ENCODE data around the gene KIF25.
A peak's percentile ranks its signal among the peaks of the same experiment; 100 is the strongest.

KIF25 gene

DNA sequence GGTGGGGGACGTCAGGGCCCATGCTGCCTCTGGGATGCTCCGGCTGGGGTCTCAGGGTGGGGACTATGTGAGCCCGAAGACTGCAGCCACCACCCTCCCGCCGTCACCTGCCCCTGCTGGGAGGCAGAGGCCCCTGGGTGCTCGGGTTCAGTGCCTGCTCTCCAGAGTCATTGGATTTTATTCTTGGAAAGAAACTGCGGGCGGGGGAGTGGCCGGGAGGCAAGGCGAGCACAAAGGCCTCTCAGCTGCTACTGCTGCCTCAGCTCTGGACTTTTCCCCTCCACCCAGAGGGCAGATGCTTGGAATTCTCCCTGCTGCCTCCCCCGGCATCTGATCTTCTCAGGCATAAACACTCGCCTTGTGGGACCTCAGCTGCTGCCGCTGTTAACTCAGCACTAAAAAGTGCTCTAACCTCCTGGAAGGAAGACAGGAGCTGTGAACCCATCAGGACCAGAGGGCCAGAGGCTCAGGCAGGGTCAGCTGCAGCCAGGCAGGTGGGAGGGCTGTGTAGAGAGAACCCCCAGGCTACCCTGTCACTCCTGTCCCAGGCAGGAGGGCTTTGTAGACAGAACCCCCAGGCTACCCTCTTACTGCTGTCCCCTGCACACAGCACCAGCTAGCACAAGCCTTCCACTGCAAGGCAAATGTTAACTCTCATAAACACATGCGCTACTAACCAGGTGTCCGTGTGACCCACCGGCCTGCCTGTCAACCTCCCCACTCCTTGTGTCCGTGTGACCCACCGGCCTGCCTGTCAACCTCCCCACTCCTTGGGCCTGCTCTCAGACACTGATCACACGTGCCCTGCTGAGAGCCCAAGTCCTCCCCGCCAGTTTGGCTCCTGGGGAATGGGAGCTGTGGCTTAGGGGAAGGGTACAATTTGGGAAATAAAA, 90.9 kb downstream of the KIF25 start:
- Histone ChIP-seq H3K9me3 (ENCODE audit: severe bottlenecking) (no peaks in the 10 kb centered on the region), H3K27me3 (ENCODE audit: insufficient read depth, low read depth, severe bottlenecking) (no peaks in the 10 kb centered on the region), H3K36me3 (no peaks in the 10 kb centered on the region), H3K4me3 (ENCODE audit: low read depth, low read length) (no peak overlapping the region), H3K27ac (no peak overlapping the region)
- DNase-seq, result peak; percentile 35
- TF ChIP-seq, protein P1, sequence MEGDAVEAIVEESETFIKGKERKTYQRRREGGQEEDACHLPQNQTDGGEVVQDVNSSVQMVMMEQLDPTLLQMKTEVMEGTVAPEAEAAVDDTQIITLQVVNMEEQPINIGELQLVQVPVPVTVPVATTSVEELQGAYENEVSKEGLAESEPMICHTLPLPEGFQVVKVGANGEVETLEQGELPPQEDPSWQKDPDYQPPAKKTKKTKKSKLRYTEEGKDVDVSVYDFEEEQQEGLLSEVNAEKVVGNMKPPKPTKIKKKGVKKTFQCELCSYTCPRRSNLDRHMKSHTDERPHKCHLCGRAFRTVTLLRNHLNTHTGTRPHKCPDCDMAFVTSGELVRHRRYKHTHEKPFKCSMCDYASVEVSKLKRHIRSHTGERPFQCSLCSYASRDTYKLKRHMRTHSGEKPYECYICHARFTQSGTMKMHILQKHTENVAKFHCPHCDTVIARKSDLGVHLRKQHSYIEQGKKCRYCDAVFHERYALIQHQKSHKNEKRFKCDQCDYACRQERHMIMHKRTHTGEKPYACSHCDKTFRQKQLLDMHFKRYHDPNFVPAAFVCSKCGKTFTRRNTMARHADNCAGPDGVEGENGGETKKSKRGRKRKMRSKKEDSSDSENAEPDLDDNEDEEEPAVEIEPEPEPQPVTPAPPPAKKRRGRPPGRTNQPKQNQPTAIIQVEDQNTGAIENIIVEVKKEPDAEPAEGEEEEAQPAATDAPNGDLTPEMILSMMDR (IDR thresholded peaks at IDR 0.05; ENCODE audit: low read depth, low read length), result no peak

DNA sequence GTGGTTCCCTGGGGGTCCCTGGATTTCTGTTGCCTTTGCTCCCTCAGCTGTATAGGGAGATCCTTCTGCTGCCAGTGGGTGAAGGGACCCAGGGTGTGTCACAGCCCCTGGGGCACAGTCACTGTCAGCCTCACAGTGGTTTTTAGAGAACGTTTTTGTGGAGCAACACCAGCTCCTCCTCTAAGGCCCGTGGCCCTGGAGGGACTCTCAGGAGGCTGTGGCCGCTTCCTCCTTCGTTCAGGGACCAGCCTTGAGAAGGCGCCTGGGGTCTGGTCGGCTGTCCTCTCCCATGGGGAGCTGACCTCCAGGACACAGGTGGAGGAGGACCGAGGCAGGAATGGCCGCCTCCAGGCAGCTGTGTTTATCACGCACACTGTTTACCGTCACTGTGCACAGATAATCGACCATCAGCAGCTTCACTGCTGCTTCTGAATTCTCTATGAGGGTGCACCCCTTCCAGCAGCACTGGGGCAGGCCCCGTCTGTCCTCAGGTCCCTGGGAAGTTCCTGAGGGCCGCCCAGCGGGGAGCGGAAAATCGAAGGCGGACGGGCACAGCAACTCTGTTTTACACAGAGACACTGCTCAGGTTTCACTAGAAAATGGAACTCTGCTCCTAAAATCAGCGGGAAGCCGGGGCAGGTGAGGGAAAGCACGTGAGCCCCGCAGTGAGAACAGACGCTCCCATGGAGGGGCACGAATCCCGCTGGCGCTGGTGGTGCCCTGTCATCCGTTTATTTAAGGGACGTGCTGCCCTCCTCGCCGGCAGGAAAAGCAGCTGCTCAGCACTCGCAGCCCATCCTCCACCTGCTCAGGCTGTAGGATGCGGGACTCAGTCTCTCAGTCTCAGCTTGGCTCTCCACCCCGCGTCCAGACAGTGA, 92.0 kb downstream of the KIF25 start:
- no peak for DNase-seq
- no peaks in the 10 kb centered on the region for H3K36me3 ChIP-seq
- H3K27ac ChIP-seq, result no peak overlapping the region
- TF ChIP-seq, protein P1 (IDR thresholded peaks at IDR 0.05; ENCODE audit: low read depth, low read length), result no peak
- H3K27me3 ChIP-seq (ENCODE audit: insufficient read depth, low read depth, severe bottlenecking), result no peaks in the 10 kb centered on the region
- no peaks in the 10 kb centered on the region for H3K9me3 ChIP-seq (ENCODE audit: severe bottlenecking)
- H3K4me3 ChIP-seq (ENCODE audit: low read depth, low read length), result no peak overlapping the region

DNA sequence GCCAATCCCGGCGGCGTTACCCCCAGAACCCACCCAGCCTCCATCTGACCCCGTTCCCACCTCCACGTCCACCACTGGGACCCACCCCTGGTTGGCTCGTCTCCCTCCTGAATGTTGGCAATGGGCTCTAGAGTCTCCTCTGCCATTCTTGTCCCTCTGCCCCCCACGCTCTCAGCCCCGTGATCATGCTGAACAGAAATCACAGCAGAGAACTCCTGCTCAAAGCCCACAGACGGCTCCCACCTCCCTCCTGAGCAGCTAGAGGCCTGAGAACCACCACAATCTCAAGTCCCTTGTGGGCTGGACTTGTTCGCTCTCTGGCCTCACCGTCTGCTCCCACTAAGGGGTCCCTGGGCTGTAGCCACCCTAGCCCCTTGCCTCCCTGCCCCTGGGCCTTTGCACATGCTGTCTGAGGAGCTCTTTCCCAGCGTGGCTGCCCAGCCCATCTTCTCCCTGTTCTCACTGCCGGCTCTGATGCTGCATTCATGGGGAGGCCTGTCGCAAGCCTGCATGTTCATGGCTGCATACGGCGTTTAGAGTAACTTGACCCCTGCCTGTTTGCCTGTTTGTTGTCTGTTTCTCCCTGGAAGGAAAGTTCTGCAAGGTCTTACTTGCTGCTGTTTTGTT, 92.7 kb downstream of the KIF25 start:
- Histone ChIP-seq H3K4me3 (ENCODE audit: low read depth, low read length) (no peak overlapping the region), H3K27me3 (ENCODE audit: insufficient read depth, low read depth, severe bottlenecking) (no peaks in the 10 kb centered on the region), H3K27ac (no peak overlapping the region), H3K9me3 (ENCODE audit: severe bottlenecking) (no peaks in the 10 kb centered on the region), H3K36me3 (no peaks in the 10 kb centered on the region)
- TF ChIP-seq, protein P1 (IDR thresholded peaks at IDR 0.05; ENCODE audit: low read depth, low read length), result no peak
- DNase-seq, result no peak

DNA sequence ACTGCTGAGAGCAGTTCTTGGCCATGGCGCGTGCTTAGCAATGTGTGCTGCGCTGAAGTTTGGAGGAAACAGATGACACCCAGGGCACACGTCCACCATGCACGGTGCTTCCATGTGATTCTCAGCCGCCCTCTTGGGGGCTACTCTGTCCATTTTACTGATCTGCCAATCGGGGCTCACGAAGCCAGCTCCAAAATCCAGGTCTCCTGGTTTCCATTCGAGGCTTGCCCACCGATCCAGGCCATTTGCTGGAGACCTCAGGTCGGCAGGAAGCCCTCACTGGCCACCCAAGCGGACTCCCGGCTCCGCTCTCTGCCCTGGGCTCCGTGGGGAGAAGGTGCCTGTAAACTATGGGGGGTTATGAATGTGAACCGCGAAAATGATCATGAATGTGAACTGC, 93.2 kb downstream of the KIF25 start:
- H3K4me3 ChIP-seq (ENCODE audit: low read depth, low read length), result no peak overlapping the region
- TF ChIP-seq, protein P1 (IDR thresholded peaks at IDR 0.05; ENCODE audit: low read depth, low read length), result no peak
- no peak overlapping the region for H3K27ac ChIP-seq
- no peaks in the 10 kb centered on the region for H3K36me3 ChIP-seq
- H3K9me3 ChIP-seq (ENCODE audit: severe bottlenecking), result no peaks in the 10 kb centered on the region
- no peak for DNase-seq
- no peaks in the 10 kb centered on the region for H3K27me3 ChIP-seq (ENCODE audit: insufficient read depth, low read depth, severe bottlenecking)

DNA sequence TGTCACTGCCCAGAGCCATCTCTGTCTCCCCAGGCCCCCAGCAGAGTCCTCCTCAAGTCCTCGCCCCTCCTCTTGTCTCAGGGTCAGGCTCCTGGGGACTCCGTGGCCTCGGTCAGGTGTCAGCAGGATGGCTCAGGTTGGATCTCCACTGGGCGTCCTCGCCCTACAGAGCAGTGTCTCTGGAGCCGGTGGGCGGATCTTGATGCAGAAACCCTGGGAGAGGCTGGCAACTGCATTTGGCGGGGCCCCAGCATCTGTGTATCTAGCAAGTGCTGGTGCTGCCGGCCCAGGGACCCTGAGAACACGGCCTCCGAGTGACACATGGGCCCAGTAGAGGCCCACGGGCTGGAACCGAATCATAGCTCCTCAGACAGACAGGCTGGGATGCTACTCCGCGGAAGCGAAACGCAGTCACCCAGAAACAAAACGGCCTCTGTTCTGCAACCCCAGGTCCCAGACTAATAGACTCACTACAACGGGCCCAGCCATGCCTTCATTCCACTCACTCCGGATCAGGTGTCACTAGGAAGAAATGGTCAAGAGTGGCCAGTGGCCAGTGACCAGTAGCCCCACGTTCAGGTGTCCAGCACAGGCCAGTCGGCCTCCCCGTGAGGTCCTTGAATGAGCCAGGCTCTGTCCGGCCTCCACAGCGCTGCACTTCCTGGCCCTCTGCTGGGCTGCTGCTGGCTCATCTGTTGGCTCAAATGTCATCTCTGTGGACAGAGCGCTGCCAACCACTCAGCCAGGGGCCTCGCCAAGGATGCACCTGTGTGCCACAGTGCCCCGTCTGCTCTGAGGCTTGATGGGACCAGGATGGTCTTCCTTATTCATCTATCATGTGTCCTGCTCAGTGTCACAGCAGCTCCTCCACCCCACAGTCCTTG, 94.2 kb downstream of the KIF25 start:
- Histone ChIP-seq H3K27me3 (ENCODE audit: insufficient read depth, low read depth, severe bottlenecking) (no peaks in the 10 kb centered on the region), H3K36me3 (no peaks in the 10 kb centered on the region), H3K9me3 (ENCODE audit: severe bottlenecking) (no peaks in the 10 kb centered on the region), H3K27ac (no peak overlapping the region), H3K4me3 (ENCODE audit: low read depth, low read length) (no peak overlapping the region)
- DNase-seq, result no peak
- TF ChIP-seq, protein P1 (IDR thresholded peaks at IDR 0.05; ENCODE audit: low read depth, low read length), result no peak

Data from WERI-Rb-1 (cell line).